ENCODE results near the gene EXOC3L2.

Gene EXOC3L2

DNA sequence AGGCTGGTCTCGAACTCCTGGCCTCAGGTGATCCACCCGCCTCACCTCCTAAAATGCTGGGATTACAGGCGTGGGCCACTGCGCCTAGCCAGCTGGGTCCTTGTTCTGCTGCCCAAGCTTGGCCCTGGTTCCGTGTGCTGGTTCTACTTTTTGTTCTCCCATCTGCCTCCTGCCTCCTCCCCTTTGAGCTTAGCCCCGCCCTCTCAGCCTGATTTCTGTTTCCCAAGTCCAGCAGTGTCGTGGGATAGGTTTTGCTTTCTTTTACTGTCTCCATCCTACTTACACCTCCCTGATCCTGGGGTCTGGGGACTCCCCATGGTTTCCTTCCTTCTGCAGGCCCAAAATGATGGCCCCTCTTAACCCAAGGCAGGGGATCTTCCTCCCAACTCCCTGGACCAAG lies 64.3 kb downstream of the EXOC3L2 start:
- no peak for DNase-seq (ENCODE audit: low read depth in 3 of 3)

DNA sequence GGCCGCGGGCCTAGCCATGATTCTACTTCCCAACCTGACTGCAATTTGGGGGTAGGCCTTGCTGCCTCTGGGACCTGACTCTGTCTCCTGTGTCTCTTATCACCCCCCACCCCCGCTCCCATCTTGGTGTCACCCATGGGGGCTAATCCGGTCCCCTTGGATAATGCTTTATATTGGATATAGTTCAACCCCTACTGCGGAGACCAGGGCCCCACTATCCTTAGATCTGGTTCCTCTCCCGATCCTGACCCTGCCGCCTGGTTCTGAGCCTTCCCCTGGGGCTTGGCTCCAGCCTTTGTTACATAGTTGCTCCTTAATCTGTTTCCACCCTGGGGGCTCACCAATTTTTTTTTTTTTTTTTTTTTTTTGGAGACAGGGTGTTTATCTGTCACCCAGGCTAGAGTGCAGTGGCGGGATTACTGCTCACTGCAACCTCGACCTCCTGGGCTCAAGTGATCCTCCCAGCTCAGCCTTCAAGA lies 65.3 kb downstream of the EXOC3L2 start:
- DNase-seq (ENCODE audit: low read depth in 3 of 3): no peak

- DNase-seq (ENCODE audit: low read depth in 3 of 3): peak in 2 of 3 experiments; percentile 13 to 24
Observed at GRCh38 chr19:45179072-45179891, 65.9 kb downstream of the EXOC3L2 start.

- peak; percentile 98 to 100 (median 99) for DNase-seq (ENCODE audit: low read depth in 3 of 3)
Observed at GRCh38 chr19:45178262-45179071, 66.7 kb downstream of the EXOC3L2 start, which contains the start of gene BLOC1S3. Gene BLOC1S3, plus strand, starts transcription at chr19:45178784. Its CDS starts 513 bp downstream, at chr19:45179297.

GRCh38 chr19:45177817-45178261 lies 67.4 kb downstream of the EXOC3L2 start, which contains the start of gene TRAPPC6A:
Gene TRAPPC6A, minus strand, starts transcription at chr19:45178237. Its CDS starts 19 bp downstream, at chr19:45178218.
- DNase-seq (ENCODE audit: low read depth in 3 of 3): no peak

DNA sequence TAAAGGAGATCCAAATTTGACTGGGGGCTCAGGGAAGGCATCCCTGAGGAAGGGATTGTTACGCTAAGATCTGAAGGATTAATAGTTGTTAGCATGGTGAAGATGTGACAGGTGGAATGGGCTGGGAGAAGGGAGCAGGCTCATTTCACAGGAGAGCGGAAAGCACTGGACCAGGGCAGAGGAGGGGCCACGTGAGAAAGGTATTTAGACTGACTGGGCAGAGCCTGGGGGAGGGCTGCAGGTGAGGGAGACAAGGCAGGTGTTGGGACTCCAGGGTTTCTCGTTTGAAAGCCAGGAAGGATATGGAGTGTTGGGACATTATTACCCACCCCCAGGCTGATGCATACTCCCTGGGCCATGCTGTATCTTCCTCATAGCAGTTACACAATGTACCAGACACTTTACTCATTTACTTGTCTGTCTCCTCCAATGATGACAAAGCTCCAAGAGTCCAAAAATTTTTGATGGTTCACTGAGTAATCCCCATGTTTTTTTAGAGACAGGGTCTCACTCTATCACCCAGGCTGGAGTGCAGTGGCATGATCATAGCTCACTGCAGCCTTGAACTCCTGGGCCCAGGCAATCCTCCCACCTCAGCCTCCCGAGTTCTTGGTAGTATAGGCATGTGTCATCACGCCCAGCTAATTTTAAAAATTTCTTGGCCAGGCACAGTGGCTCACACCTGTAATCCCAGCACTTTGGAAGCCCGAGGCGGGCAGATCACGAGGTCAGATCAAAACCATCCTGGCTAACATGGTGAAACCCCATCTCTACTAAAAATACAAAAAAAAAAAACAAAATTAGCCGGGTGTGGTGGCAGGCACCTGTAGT lies 69.5 kb downstream of the EXOC3L2 start:
- no peak for DNase-seq (ENCODE audit: low read depth in 3 of 3)

- no peak for DNase-seq (ENCODE audit: low read depth in 3 of 3)
Observed at GRCh38 chr19:45173816-45174215, 71.4 kb downstream of the EXOC3L2 start.

- no peak for DNase-seq (ENCODE audit: low read depth in 3 of 3)
Observed at GRCh38 chr19:45172611-45173208, 72.5 kb downstream of the EXOC3L2 start.

GRCh38 chr19:45172173-45172572 lies 73.0 kb downstream of the EXOC3L2 start:
- no peak for DNase-seq (ENCODE audit: low read depth in 3 of 3)

DNA sequence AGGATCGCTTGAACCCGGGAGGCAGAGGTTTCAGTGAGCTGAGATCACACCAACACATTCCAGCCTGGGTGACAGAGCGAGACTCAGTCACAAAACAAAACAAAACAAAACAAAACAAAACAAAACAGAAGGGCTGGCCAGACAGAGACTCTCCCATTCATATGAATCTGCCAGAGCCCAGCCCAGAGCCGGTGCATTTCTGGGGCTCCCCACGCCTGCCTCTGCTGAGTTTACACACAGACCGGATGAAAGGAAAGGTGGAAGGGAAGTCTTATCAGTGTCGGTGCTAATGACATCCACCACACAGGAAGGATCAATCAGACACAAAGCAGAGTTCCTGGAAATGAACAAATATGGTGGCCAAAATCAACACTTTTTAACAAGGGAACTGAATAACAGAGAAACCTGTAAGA lies 74.0 kb downstream of the EXOC3L2 start:
- peak in 1 of 3 experiments; percentile 24 for DNase-seq (ENCODE audit: low read depth in 3 of 3)

- DNase-seq (ENCODE audit: low read depth in 3 of 3): no peak
Observed at GRCh38 chr19:45170146-45171106, 74.8 kb downstream of the EXOC3L2 start.

GRCh38 chr19:45169602-45170001 lies 75.6 kb downstream of the EXOC3L2 start:
- no peak for DNase-seq (ENCODE audit: low read depth in 3 of 3)

- DNase-seq (ENCODE audit: low read depth in 3 of 3): no peak
Observed at GRCh38 chr19:45168767-45169351, 76.3 kb downstream of the EXOC3L2 start.

- no peak for DNase-seq (ENCODE audit: low read depth in 3 of 3)
Observed at GRCh38 chr19:45166723-45167252, 78.4 kb downstream of the EXOC3L2 start.

- peak in 2 of 3 experiments; percentile 21 to 27 for DNase-seq (ENCODE audit: low read depth in 3 of 3)
Observed at GRCh38 chr19:45164577-45165335, 80.5 kb downstream of the EXOC3L2 start.

DNA sequence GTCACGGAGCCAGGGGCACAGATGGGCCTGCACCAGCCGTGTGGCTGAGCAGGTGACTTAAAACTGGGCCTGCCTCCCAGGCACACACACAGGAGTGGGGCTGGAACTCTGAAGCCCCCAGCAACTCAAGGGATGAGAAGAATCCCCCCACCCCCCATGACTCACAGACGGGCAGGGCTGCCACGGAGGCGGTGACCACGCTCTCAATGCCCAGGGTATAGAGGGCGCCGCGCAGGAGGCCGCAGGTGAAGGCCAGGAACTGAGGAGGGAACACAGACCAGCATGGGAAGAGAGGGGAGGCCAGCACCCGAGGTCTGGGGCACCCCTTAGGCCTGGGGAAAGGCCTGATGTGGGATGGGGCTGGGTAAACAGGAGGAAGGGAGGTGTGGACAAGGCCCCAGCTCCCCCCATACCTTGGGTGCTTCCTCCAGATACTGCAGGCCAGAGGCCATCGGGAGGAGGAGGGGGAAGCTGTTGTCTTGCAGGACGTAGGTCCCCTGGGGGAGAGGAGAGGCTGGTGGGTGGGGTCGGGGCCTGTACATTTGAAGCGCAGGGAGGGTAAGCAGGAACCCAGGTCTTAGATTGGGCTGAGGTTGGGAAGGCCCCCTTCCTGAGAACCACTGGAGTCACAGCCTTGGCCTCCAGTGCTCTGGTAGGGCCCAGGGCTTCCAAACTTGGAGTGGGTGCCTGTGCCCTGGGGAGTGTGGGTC lies 81.3 kb downstream of the EXOC3L2 start:
- DNase-seq (ENCODE audit: low read depth in 3 of 3): no peak

DNA sequence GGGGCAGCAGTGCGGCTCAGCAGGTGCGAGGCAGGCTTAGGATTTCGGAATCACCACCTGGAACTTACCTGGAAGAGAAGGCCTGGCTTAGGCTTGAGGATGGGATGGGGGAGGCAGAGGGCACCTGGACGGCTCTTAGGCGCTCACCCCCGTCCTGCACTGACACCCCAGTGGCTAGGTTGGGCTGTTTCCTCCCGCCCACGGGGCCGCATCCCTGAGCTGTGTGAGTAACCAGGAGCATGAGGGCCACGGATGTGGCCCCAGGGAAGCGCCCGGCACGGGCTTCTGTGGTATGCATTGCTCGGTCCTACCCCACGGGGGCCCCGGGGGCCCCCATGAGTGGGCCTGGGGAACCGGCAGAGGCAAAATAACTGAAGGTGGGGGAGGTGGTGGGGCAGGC lies 82.1 kb downstream of the EXOC3L2 start:
- no peak for DNase-seq (ENCODE audit: low read depth in 3 of 3)
